ENCODE measurements around the gene OR56A4. TPM values are rescaled to one million over a fixed set of nuclear protein-coding genes. Genes with fewer than 3 reads are reported as not detected.

The OR56A4 gene
- under 1 TPM in 1 of 2 experiments, not detected in 1; 0.05 TPM for total RNA-seq

DNA sequence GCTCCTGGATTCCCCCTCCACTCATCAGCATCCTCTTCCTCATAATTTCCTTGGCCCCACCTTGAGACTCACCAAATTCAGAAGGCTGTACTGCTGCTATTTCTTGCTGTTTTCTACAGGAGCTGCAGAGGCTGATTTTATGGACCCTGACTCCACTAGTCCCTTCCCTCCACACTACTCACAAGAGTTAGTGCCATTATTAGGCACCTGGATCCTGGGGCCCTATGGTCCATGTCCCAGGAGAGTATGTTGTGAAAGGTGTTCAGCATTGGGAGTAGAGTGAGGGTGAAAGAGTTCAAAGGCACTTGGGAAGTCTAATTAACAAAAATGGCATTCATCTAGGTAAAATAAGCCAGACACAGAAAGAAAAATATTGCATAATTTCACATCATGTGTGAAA lies at the start of gene OR56A4:
Gene OR56A4, minus strand, starts transcription at position 101 of the 400 bp plus-strand sequence. CDS start 3,954 bp downstream, outside the sequence.
- POLR2A ChIA-PET = no interaction called here

GRCh38 chr11:6055569-6055968 lies 48.8 kb upstream of the OR56A4 start:
- no peak for DNase-seq
- no peak overlapping the region for H3K27ac Mint-ChIP-seq
- H3K4me1 Mint-ChIP-seq = no peaks in the 10 kb centered on the region
- H3K4me3 Mint-ChIP-seq = no peak overlapping the region
- ChIA-PET CTCF (no interaction called here), POLR2A (no interaction called here)
- H3K9me3 Mint-ChIP-seq = no peaks in the 10 kb centered on the region
- H3K27me3 Mint-ChIP-seq = peaks cover 9% of the 10 kb centered on the region
- no peaks in the 10 kb centered on the region for H3K36me3 Mint-ChIP-seq (ENCODE audit: low read depth)

More for the DNA sequence above, at the start of gene OR56A4:
- Mint-ChIP-seq H3K27ac (no peak within 1 kb of the TSS), H3K4me3 (no peak within 1 kb of the TSS), H3K9me3 (no peaks in the 10 kb centered on the region), H3K27me3 (peaks cover 9% of the 10 kb centered on the region), H3K4me1 (no peaks in the 10 kb centered on the region), H3K36me3 (ENCODE audit: low read depth) (no peaks in the 10 kb centered on the region)
- CTCF ChIA-PET = no interaction called here
- no peak for DNase-seq

- POLR2A ChIA-PET = no interaction called here
- H3K27ac Mint-ChIP-seq = no peak overlapping the region
- H3K4me3 Mint-ChIP-seq = no peak overlapping the region
- no peaks in the 10 kb centered on the region for H3K9me3 Mint-ChIP-seq
- no peaks in the 10 kb centered on the region for H3K36me3 Mint-ChIP-seq (ENCODE audit: low read depth)
- CTCF ChIA-PET = no interaction called here
- H3K4me1 Mint-ChIP-seq = no peaks in the 10 kb centered on the region
- H3K27me3 Mint-ChIP-seq = peaks cover 15% of the 10 kb centered on the region
- no peak for DNase-seq
These were observed 45.6 kb upstream of the OR56A4 start for GRCh38 chr11:6052374-6052773.

- ChIA-PET POLR2A (no interaction called here), CTCF (interaction anchor here (0.7 kb wide), 1 partner anchor 10 kb away, joined by 3 read pairs; no protein-coding TSS in a partner anchor)
- H3K9me3 Mint-ChIP-seq = no peaks in the 10 kb centered on the region
- no peak overlapping the region for H3K27ac Mint-ChIP-seq
- H3K27me3 Mint-ChIP-seq = peaks cover 8% of the 10 kb centered on the region
- H3K4me1 Mint-ChIP-seq = no peaks in the 10 kb centered on the region
- no peak overlapping the region for H3K4me3 Mint-ChIP-seq
- H3K36me3 Mint-ChIP-seq (ENCODE audit: low read depth) = no peaks in the 10 kb centered on the region
- no peak for DNase-seq
These were observed 34.1 kb upstream of the OR56A4 start for GRCh38 chr11:6040874-6041273.

- DNase-seq = no peak
- CTCF ChIA-PET = no interaction called here
- Mint-ChIP-seq H3K36me3 (ENCODE audit: low read depth) (no peaks in the 10 kb centered on the region), H3K4me1 (no peaks in the 10 kb centered on the region), H3K9me3 (no peaks in the 10 kb centered on the region), H3K27ac (no peak within 1 kb of the TSS), H3K4me3 (no peak within 1 kb of the TSS), H3K27me3 (peaks cover 7% of the 10 kb centered on the region)
- POLR2A ChIA-PET = no interaction called here
These were observed 24.1 kb upstream of the OR56A4 start, which contains the start of gene OR56A1 for GRCh38 chr11:6030708-6031405. Gene OR56A1 (minus strand): TSS chr11:6030758. CDS start chr11:6027692, 3,066 bp downstream.

DNA sequence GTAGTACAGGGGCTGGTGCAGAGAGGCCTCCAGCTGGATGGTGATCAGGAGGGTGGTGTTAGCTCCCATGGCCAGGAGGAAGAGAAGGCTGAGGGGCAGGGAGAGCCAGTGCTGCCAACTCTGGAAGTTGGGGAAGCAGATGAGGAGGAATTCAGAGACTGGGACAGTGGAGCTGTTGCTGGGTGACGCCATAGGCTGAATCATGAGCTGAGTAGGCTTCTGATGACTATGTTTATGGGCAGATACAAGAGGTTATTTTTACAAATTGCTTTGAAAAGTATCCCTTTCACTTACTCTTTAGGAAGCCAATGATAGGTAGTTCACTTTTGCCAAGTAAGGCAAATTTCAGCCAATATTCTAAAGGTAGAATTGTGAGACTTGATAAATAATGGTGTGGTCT lies 20.8 kb upstream of the OR56A4 start:
- no peaks in the 10 kb centered on the region for H3K36me3 Mint-ChIP-seq (ENCODE audit: low read depth)
- H3K27ac Mint-ChIP-seq = no peak overlapping the region
- H3K27me3 Mint-ChIP-seq = peaks cover 9% of the 10 kb centered on the region
- no peak overlapping the region for H3K4me3 Mint-ChIP-seq
- ChIA-PET CTCF (no interaction called here), POLR2A (no interaction called here)
- no peak for DNase-seq
- H3K4me1 Mint-ChIP-seq = no peaks in the 10 kb centered on the region
- H3K9me3 Mint-ChIP-seq = no peaks in the 10 kb centered on the region

GRCh38 chr11:6025056-6025455 lies 18.3 kb upstream of the OR56A4 start:
- ChIA-PET CTCF (interaction anchor here (0.8 kb wide), 1 partner anchor 328 kb away, joined by 3 read pairs; no protein-coding TSS in a partner anchor), POLR2A (no interaction called here)
- Mint-ChIP-seq H3K9me3 (no peaks in the 10 kb centered on the region), H3K27ac (no peak overlapping the region), H3K4me3 (no peak overlapping the region), H3K27me3 (peaks cover 9% of the 10 kb centered on the region), H3K36me3 (ENCODE audit: low read depth) (no peaks in the 10 kb centered on the region), H3K4me1 (no peaks in the 10 kb centered on the region)
- no peak for DNase-seq

DNA sequence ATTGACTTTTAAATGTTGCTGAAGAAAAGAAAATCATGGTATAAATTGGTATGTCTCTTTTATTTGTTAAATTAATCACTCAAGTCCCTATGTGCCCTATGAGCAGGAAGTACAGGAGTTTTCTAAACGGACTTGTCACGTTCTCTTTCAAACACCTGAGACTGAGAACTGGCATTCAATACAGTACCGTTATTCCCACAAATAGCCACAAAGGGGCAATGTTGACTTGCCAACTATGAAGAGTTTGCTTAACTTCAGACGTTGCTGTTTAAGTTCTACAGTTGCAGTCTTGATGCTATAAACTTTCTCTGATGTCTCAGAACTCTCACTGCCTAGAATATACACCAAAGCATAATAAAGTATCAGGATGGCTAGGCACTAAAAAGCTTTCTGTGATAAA lies 16.2 kb upstream of the OR56A4 start:
- Mint-ChIP-seq H3K27ac (no peak overlapping the region), H3K27me3 (peaks cover 16% of the 10 kb centered on the region), H3K4me1 (no peaks in the 10 kb centered on the region), H3K9me3 (no peaks in the 10 kb centered on the region), H3K4me3 (no peak overlapping the region), H3K36me3 (ENCODE audit: low read depth) (no peaks in the 10 kb centered on the region)
- POLR2A ChIA-PET = no interaction called here
- DNase-seq = no peak
- CTCF ChIA-PET = interaction anchor here (0.7 to 1.5 kb wide), 3 partner anchors 227 to 340 kb away, joined by 3 to 6 read pairs (median 4); no protein-coding TSS in a partner anchor

DNA sequence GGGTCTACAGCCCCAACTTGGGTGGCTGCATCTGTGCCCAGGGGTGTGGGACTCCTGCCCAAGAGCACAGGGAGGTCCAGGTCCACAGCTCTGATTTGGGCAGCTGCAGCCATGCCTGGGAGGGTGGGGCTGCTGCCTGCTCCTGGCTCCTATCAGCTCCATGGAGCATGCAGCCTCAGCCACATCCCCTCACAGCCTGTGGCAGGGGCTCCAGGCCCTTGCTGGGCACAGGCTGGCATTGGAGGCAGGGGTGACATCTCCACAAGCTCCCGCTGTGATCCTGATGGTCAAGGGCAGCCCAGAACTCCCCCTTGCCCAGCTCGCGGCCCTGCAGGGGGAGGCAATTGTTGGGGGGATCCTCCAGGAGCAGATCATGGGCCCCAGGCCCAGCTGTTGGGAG lies 6.3 kb upstream of the OR56A4 start:
- POLR2A ChIA-PET = no interaction called here
- CTCF ChIA-PET = no interaction called here

GRCh38 chr11:6012035-6012668 lies 5.4 kb upstream of the OR56A4 start:
- Mint-ChIP-seq H3K4me3 (no peak overlapping the region), H3K27ac (no peak overlapping the region), H3K27me3 (peaks cover 9% of the 10 kb centered on the region), H3K9me3 (no peaks in the 10 kb centered on the region), H3K4me1 (no peaks in the 10 kb centered on the region), H3K36me3 (ENCODE audit: low read depth) (no peaks in the 10 kb centered on the region)
- ChIA-PET POLR2A (no interaction called here), CTCF (interaction anchor here (1.0 kb wide), 1 partner anchor 342 kb away, joined by 4 read pairs; no protein-coding TSS in a partner anchor)
- DNase-seq = no peak

More for the DNA sequence above, 6.3 kb upstream of the OR56A4 start:
- Mint-ChIP-seq H3K9me3 (no peaks in the 10 kb centered on the region), H3K36me3 (ENCODE audit: low read depth) (no peaks in the 10 kb centered on the region), H3K4me1 (no peaks in the 10 kb centered on the region), H3K27ac (no peak overlapping the region), H3K27me3 (peaks cover 9% of the 10 kb centered on the region), H3K4me3 (no peak overlapping the region)
- DNase-seq = no peak

DNA sequence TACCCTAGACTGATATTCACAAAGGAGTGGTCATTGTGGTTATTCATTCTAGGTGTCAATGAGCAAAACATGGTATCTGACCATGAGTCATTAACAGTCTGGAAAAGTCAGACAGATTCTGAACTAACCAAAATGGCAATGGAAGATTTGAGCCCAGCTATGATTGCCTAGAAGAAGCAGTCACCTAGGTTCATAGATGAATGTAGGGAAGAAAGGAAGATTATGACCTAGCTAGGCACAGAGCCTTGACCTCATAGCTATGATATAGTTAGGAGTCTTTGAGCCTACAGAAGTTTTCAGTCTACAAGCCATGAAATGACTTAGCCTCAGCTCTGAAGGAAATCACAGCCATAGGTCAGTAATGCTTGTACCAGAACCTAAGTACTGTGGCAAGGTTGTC lies 351 bp downstream of the OR56A4 start:
- Mint-ChIP-seq H3K4me1 (no peaks in the 10 kb centered on the region), H3K9me3 (no peaks in the 10 kb centered on the region), H3K36me3 (ENCODE audit: low read depth) (no peaks in the 10 kb centered on the region), H3K4me3 (no peak overlapping the region), H3K27me3 (peaks cover 7% of the 10 kb centered on the region), H3K27ac (no peak overlapping the region)
- CTCF ChIA-PET = no interaction called here
- POLR2A ChIA-PET = no interaction called here
- DNase-seq = no peak

DNA sequence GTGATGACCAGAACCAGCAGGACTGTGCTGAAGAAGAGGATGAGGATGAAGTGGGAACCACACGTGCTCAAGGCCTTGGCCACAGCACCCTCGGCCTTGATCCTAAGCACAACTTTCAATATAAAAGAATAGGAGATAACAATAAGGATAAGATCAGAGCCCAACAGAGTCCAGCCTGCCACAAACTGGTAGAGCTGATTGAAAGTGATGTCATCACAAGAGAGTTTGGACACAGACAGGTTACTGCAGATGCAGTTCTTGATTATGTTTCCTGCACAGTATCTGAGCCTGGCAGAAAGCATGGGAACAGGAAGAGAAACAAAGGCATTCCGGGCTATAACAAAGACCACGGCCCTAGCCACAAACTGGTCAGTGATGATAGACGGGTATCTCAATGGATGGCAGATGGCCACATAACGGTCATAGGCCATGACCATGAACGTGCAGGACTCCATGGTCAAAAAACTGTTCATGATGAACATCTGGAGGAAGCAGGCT lies 4.5 kb downstream of the OR56A4 start:
- no peak for DNase-seq
- H3K36me3 Mint-ChIP-seq (ENCODE audit: low read depth) = no peaks in the 10 kb centered on the region
- CTCF ChIA-PET = no interaction called here
- no peak overlapping the region for H3K27ac Mint-ChIP-seq
- H3K4me1 Mint-ChIP-seq = no peaks in the 10 kb centered on the region
- no peak overlapping the region for H3K4me3 Mint-ChIP-seq
- POLR2A ChIA-PET = no interaction called here
- H3K9me3 Mint-ChIP-seq = no peaks in the 10 kb centered on the region
- no peaks in the 10 kb centered on the region for H3K27me3 Mint-ChIP-seq

DNA sequence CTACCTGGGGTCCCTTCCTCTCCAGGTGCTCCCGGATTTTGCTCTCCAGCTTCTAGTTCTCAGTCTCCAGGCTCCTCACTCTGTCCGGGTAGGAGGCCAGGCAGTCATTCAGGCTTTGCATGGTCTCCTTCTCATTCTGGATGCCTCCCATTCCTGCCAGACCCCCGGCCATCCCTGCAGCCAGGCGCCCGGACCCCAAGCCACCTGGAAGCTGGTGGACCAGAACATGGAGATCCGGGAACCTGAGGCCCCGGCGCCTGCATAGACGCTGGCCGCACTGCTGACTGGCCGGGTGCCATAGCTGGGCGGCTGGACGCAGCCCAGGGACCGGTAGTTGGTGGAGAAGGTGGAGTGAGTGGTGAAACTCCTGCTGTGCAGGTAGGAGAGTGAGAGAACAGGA lies 12.0 kb downstream of the OR56A4 start:
- peaks cover 2% of the 10 kb centered on the region for H3K27me3 Mint-ChIP-seq
- no peaks in the 10 kb centered on the region for H3K9me3 Mint-ChIP-seq
- CTCF ChIA-PET = interaction anchor here (1.1 kb wide), 1 partner anchor 368 kb away, joined by 3 read pairs; no protein-coding TSS in a partner anchor
- no peak overlapping the region for H3K27ac Mint-ChIP-seq
- no peak overlapping the region for H3K4me3 Mint-ChIP-seq
- no peaks in the 10 kb centered on the region for H3K36me3 Mint-ChIP-seq (ENCODE audit: low read depth)
- POLR2A ChIA-PET = no interaction called here
- no peaks in the 10 kb centered on the region for H3K4me1 Mint-ChIP-seq
- no peak for DNase-seq
